A549 treated with DMSO at 1 μM for 4 hours (cell line): ENCODE results near the gene MRPL40. TPM values are rescaled to one million over a fixed set of nuclear protein-coding genes. Genes with fewer than 3 reads are reported as not detected.

Experiments used
- total RNA-seq: library from RNA; stranded (reverse); fragments of 200-300 nt; extraction: Qiagen RNA extraction; gene quantifications from 5 replicates; pipeline ENCODE4 v1.2.3, GENCODE V29; 2022; ENCODE audit warnings: low read depth

MRPL40 gene
- total RNA-seq = 41.4 to 47.6 TPM (median 44.7 TPM) in 5 replicates

GRCh38 chr22:19432133-19432851 is at the start of gene MRPL40:
Gene MRPL40 (plus strand): TSS chr22:19432545. CDS start chr22:19432555, 10 bp downstream.

GRCh38 chr22:19431649-19432132 is 654 bp upstream of the MRPL40 start, which contains the start of gene HIRA:
Gene HIRA (minus strand): TSS chr22:19431733. CDS start chr22:19431476, 257 bp downstream.

GRCh38 chr22:19447330-19448075 is 15.2 kb downstream of the MRPL40 start, which contains the start of gene C22orf39:
Gene C22orf39 (minus strand): TSS chr22:19447711. CDS start chr22:19447688, 23 bp downstream.

GRCh38 chr22:19478901-19479354 is 46.6 kb downstream of the MRPL40 start, which contains the start of gene UFD1:
Gene UFD1 (minus strand): TSS chr22:19479193. CDS start chr22:19479085, 108 bp downstream.

DNA sequence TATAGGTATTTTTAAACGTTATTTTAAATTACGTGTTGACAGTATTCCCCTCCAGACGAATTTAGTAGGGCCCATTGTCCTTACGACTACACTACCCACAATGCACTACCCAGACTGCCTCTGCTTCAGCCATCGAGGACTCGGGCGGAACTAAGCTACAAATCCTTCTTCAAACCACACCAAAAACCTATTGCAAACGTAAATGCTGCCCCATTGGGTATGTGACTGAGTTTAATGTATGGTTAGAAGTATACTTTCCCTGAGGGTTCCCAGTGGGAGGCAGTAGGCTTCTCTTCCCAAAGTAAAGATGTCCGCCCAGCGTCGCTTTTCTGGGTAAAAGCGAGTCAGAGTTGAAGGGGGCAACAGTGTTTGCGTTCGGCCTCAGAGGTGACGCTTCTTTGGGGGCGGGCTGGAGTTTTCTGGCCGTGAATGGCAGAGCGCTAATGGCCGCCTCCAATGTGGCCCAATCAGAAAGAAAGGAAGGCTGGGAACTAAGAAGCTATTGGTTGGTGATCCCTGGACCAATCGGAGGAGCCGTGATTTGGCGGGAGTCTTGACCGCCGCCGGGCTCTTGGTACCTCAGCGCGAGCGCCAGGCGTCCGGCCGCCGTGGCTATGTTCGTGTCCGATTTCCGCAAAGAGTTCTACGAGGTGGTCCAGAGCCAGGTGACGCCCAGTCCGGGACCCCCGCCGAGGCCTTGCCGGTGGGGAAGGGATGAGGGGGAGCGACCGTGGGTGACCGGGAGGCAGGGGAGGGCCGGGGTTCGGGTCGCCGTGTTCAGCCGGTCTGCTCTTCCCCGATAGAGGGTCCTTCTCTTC is 47.2 kb downstream of the MRPL40 start, which contains the start of gene CDC45:
Gene CDC45 (plus strand): TSS at position 566 of the 818 bp plus-strand sequence. CDS start 49 bp downstream, at position 615.

Other genes with a start within 250 kb of the MRPL40 start
- gene CLTCL1, start 140.8 kb upstream of the MRPL40 start, total RNA-seq = 4.6 to 6.0 TPM (median 5.4 TPM) in 5 replicates
- gene HIRA, start 812 bp upstream of the MRPL40 start, total RNA-seq = 19.6 to 25.2 TPM (median 23.6 TPM) in 5 replicates
- 11.5 to 15.0 TPM (median 14.4 TPM) in 5 replicates for gene C22orf39, start 15.2 kb downstream of the MRPL40 start, total RNA-seq
- gene UFD1, start 46.6 kb downstream of the MRPL40 start, total RNA-seq = 94.8 to 99.6 TPM (median 98.3 TPM) in 5 replicates
- gene CDC45, start 47.4 kb downstream of the MRPL40 start, total RNA-seq = 23.5 to 26.4 TPM (median 24.8 TPM) in 5 replicates
- not detected in 5 replicates for gene CLDN5, start 91.9 kb downstream of the MRPL40 start, total RNA-seq